IMR-90 (cell line): Measurements from ENCODE around the gene MPC2.

Experiments used
- FOS ChIP-seq: fragments of 150-350 bp; IDR thresholded peaks from 2 replicates; pipeline ENCODE4 v1.6.1; 2016; ENCODE audit warnings: low read depth, low read length
- POLR2A ChIP-seq: IDR thresholded peaks from 2 replicates; pipeline ENCODE4 v1.6.1; 2012; ENCODE audit warnings: mild to moderate bottlenecking, low read depth, low read length
- SMC3 ChIP-seq: fragments of 150-350 bp; IDR thresholded peaks from 2 replicates; pipeline ENCODE4 v1.6.1; 2016; ENCODE audit warnings: low read depth, mild to moderate bottlenecking, antibody characterized with exemption, low read length, moderate library complexity
- TF ChIP-seq, protein P1 (sequence below): conservative IDR thresholded peaks from 2 replicates; pipeline ENCODE4 v1.5.1; 2012; ENCODE audit warnings: mild to moderate bottlenecking, low read depth, low read length, improper control_type of control experiment

GRCh38 chr1:167933788-167934187 lies 3.1 kb downstream of the MPC2 start:
- TF ChIP-seq FOS (no peak), POLR2A (no peak), SMC3 (no peak)
- TF ChIP-seq, protein P1, sequence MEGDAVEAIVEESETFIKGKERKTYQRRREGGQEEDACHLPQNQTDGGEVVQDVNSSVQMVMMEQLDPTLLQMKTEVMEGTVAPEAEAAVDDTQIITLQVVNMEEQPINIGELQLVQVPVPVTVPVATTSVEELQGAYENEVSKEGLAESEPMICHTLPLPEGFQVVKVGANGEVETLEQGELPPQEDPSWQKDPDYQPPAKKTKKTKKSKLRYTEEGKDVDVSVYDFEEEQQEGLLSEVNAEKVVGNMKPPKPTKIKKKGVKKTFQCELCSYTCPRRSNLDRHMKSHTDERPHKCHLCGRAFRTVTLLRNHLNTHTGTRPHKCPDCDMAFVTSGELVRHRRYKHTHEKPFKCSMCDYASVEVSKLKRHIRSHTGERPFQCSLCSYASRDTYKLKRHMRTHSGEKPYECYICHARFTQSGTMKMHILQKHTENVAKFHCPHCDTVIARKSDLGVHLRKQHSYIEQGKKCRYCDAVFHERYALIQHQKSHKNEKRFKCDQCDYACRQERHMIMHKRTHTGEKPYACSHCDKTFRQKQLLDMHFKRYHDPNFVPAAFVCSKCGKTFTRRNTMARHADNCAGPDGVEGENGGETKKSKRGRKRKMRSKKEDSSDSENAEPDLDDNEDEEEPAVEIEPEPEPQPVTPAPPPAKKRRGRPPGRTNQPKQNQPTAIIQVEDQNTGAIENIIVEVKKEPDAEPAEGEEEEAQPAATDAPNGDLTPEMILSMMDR, result no peak
